Measurements from ENCODE around the gene GSTCD. TPM values are rescaled to one million over a fixed set of nuclear protein-coding genes. Genes with fewer than 3 reads are reported as not detected.

Gene GSTCD
- total and polyA plus RNA-seq, 9 of the 15 experiments (the other 6 are each of a cell fraction or from before 2014, with no cell fraction given): 4.5 to 36.3 (median 16.0) TPM

GRCh38 chr4:105677709-105678108, 30.9 kb upstream of the GSTCD start:
- intact Hi-C loops (cut with micrococcal nuclease): no loop called here
- Histone ChIP-seq H3K27me3 (ENCODE audit: control insufficient read depth in 2 of 2, insufficient read depth in 2 of 2, low read length in 2 of 2) (no peaks in the 10 kb centered on the region), H3K27ac (ENCODE audit: extremely low read depth, low read depth, low read length) (no peak overlapping the region), H3K4me2 (ENCODE audit: insufficient read depth, low read length) (no peak overlapping the region), H3K36me3 (ENCODE audit: control insufficient read depth, insufficient read depth, low read length) (peaks cover 2% of the 10 kb centered on the region; the same call in 1 of the 3 replicates), H2AFZ (ENCODE audit: low read depth, low read length) (no peak overlapping the region), H3K79me2 (ENCODE audit: control insufficient read depth, insufficient read depth, low read length) (no peaks in the 10 kb centered on the region), H3K9me1 (ENCODE audit: control insufficient read depth, insufficient read depth, low read length) (no peaks in the 10 kb centered on the region), H3K9ac (ENCODE audit: insufficient read depth in 1 of 2, low read depth in 2 of 2, low read length in 2 of 2) (no peak overlapping the region), H3K9me3 (replicated peaks; ENCODE audit: control insufficient read depth, insufficient read depth, low read depth, low read length) (no peaks in the 10 kb centered on the region), H4K20me1 (replicated peaks; ENCODE audit: control insufficient read depth, insufficient read depth, low read length) (no peaks in the 10 kb centered on the region), H3K4me1 (replicated peaks in 1 of 2; ENCODE audit: control insufficient read depth in 2 of 2, insufficient read depth in 2 of 2, low read length in 2 of 2) (no peaks in the 10 kb centered on the region), H3K4me3 (no peak overlapping the region)
- ChIA-PET CTCF (ENCODE audit: low intra/inter-chr PET ratio) (no interaction called here), POLR2A (no interaction called here)
- FAIRE-seq (no peak), DNase-seq (ENCODE audit: extremely low read depth in 1 of 4, low spot score in 3 of 4) (no peak), ATAC-seq (no peak)
- BruUV-seq (replicated peaks): no TSS peak
- in situ Hi-C loops (cut with MboI): no loop called here
- 0% methylated on average over 2 of the region's 2 CpGs for WGBS (ENCODE audit: insufficient coverage, low coverage, missing lambda C conversion rate)
- no peak for TF ChIP-seq SAP30 (IDR thresholded peaks at IDR 0.05; ENCODE audit: borderline replicate concordance, insufficient read depth, low read depth, low read length, poor library complexity, severe bottlenecking)
- TF ChIP-seq DEAF1 (CRISPR knock-in tag; IDR thresholded peaks at IDR 0.05): no peak
- TF ChIP-seq RCOR1 (IDR thresholded peaks at IDR 0.05; ENCODE audit: borderline replicate concordance in 1 of 2, low read depth in 2 of 2, low read length in 2 of 2): no peak
- TF ChIP-seq BHLHE40 (IDR thresholded peaks at IDR 0.05; ENCODE audit: low read length): no peak
- no peak for TF ChIP-seq CREB3 (tag; conservative IDR thresholded peaks at IDR 0.05; ENCODE audit: low read depth)
- TF ChIP-seq TRIM25 (IDR thresholded peaks at IDR 0.05; ENCODE audit: borderline replicate concordance): no peak
- TF ChIP-seq PHF8 (IDR thresholded peaks at IDR 0.05; ENCODE audit: borderline replicate concordance, low read length): no peak
- TF ChIP-seq ELK1 (CRISPR knock-in tag; IDR thresholded peaks at IDR 0.05): no peak
- TF ChIP-seq HOMEZ (CRISPR knock-in tag; IDR thresholded peaks at IDR 0.05): no peak
- TF ChIP-seq TFAP4 (CRISPR knock-in tag; IDR thresholded peaks at IDR 0.05; ENCODE audit: borderline replicate concordance): no peak
- no peak for TF ChIP-seq ZSCAN32 (CRISPR knock-in tag; IDR thresholded peaks at IDR 0.05)
- no peak for TF ChIP-seq ZNF778 (CRISPR knock-in tag; IDR thresholded peaks at IDR 0.05)
- no peak for TF ChIP-seq FOSL1 (tag; conservative IDR thresholded peaks at IDR 0.05)
- TF ChIP-seq ZNF444 (CRISPR knock-in tag; IDR thresholded peaks at IDR 0.05): no peak
